Colonic mucosa (tissue), 4 donors: ENCODE data around the gene PARL. TPM values are rescaled to one million over a fixed set of nuclear protein-coding genes. Genes with fewer than 3 reads are reported as not detected.

Source experiments
- DNase-seq: peaks from one replicate; pipeline ENCODE4 v3.0.0-alpha.2; 2020
- H3K27ac ChIP-seq: fragments of 200-600 bp; one replicate; pipeline ENCODE4 v1.8.0; 2021
- H3K27me3 ChIP-seq: fragments of 200-600 bp; one replicate; pipeline ENCODE4 v1.8.0; 2021
- H3K36me3 ChIP-seq: fragments of 200-600 bp; one replicate; pipeline ENCODE4 v1.8.0; 2021
- H3K4me1 ChIP-seq: fragments of 200-600 bp; one replicate; pipeline ENCODE4 v1.8.0; 2021; ENCODE audit warnings: mild to moderate bottlenecking
- H3K4me3 ChIP-seq: fragments of 200-600 bp; one replicate; pipeline ENCODE4 v1.8.0; 2021
- H3K9ac ChIP-seq, 2 donors: one replicate each; pipeline ENCODE4 v1.7.0; 2013; ENCODE audit warnings: control low read depth in 2 of 2, low read depth in 2 of 2, low read length in 2 of 2
- H3K9me3 ChIP-seq: fragments of 200-600 bp; one replicate; pipeline ENCODE4 v1.8.0; 2021
- intact Hi-C: fragments of 100-400 bp; cut with DNase I; formaldehyde crosslinking; loops from one replicate; pipeline ENCODE4 v1.14.1; 2022
- microRNA-seq: library from miRNA; unstranded; fragments of <30 nt; microRNA quantifications from one replicate; pipeline ENCODE4, GENCODE V29; 2019
- total RNA-seq, 2 donors: library from RNA; stranded (reverse); fragmentation: NEBNext Ultra II Directional in 1 of 2; extraction: Animal tissue kit (Norgen Biotek cat#: 25700) in 1 of 2; gene quantifications; one replicate each; pipeline ENCODE4 v1.2.1, GENCODE V29; 2021
- TF ChIP-seq, protein P1 (sequence below): fragments of 200-600 bp; IDR thresholded peaks from one replicate; pipeline ENCODE4 v1.8.0; 2022; ENCODE audit warnings: antibody characterized with exemption, mild to moderate bottlenecking
- donor health status: healthy.
- donor health status: DM: no; HTN: no; CAD: no.
- donor health status: DM: no; HTN: no; CAD: no.

Gene PARL
- total RNA-seq, 2 donors from 2014 or later, result 64.8 to 67.9 TPM

DNA sequence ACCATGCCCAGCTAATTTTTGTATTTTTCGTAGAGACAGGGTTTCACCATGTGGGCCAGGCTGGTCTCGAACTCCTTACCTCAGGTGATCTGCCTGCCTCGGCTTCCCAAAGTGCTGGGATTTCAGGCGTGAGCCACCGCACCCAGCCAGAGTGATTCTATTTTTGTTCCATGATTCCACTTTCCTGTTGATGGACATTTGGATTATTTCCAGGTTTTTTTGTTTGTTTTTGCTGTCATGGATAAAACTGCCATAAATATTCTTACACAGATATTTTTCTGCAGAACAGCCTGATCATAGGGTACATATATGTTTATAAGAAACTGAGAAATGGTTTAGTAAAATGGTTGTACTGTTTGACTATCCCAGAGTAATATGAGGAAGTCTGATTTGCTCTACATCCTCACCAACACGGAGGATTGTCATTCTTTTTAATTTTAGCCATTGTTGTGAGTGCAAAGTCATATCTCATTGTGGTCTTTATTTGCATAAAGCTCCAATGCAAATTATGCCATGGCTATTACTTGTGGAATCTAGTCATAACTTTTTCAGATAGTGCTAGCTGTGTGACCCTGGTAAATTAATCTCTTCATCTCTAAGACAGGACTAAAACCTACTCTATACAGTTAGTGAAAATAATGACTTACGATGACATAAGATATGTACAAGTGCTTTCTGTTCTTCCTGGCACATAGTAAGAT lies 102.0 kb downstream of the PARL start:
- Histone ChIP-seq H3K4me3 (no peak overlapping the region), H3K27ac (no peak overlapping the region), H3K36me3 (no peaks in the 10 kb centered on the region), H3K9me3 (no peaks in the 10 kb centered on the region), H3K9ac (no peak overlapping the region), H3K4me1 (no peaks in the 10 kb centered on the region), H3K27me3 (no peaks in the 10 kb centered on the region)
- intact Hi-C loops, result no loop called here
- TF ChIP-seq, protein P1, sequence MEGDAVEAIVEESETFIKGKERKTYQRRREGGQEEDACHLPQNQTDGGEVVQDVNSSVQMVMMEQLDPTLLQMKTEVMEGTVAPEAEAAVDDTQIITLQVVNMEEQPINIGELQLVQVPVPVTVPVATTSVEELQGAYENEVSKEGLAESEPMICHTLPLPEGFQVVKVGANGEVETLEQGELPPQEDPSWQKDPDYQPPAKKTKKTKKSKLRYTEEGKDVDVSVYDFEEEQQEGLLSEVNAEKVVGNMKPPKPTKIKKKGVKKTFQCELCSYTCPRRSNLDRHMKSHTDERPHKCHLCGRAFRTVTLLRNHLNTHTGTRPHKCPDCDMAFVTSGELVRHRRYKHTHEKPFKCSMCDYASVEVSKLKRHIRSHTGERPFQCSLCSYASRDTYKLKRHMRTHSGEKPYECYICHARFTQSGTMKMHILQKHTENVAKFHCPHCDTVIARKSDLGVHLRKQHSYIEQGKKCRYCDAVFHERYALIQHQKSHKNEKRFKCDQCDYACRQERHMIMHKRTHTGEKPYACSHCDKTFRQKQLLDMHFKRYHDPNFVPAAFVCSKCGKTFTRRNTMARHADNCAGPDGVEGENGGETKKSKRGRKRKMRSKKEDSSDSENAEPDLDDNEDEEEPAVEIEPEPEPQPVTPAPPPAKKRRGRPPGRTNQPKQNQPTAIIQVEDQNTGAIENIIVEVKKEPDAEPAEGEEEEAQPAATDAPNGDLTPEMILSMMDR, result no peak
- no peak for DNase-seq

DNA sequence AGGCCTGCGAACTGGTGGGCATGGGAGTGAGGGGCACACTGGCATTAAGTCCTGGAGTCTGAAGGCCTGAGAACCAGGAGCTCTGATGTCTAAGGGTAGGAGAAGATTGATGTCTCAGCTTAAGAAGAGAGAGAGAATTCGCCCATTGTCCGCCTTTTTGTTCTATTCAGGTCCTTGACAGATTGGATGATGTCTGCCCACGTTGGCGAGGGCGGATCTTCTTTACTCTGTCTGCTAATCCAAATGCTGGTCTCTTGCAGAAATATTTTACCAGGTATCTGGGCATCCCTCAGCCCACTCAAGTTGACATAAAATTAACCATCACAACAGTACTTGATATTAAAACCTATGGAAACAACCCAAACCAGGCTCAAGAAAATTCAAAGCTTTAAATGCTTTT lies 103.4 kb downstream of the PARL start:
- no peaks in the 10 kb centered on the region for H3K9me3 ChIP-seq
- no peak for DNase-seq
- TF ChIP-seq, protein P1, result no peak
- intact Hi-C loops, result no loop called here
- H3K4me1 ChIP-seq, result no peaks in the 10 kb centered on the region
- H3K27ac ChIP-seq, result no peak overlapping the region
- no peak overlapping the region for H3K9ac ChIP-seq
- H3K4me3 ChIP-seq, result no peak overlapping the region
- H3K27me3 ChIP-seq, result no peaks in the 10 kb centered on the region
- H3K36me3 ChIP-seq, result no peaks in the 10 kb centered on the region

DNA sequence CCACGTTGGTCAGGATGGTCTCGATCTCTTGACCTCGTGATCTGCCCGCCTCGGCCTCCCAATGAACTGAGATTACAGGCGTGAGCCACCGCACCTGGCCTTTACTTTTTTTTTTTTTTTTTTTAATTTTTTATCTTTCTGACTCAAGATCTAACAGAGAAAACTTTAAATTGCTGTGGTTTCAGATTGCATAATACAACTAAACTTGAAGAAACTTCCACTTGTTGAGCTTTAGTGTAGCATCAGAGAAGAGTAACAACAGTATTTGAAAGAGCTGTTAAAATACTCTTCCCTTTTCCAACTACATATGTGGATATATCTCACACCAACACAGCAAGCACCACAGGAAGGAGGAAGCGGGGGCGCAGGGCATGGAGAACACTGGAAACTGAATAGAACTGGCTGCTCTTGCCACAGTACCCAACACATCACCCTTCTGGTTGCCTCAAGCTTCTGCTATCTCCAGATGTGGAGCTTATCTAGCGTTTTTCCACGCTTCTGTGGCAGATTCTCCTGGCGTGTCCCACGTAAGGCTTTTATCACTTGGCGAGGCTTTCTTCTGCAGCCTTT lies 104.7 kb downstream of the PARL start:
- H3K4me3 ChIP-seq, result no peak overlapping the region
- no peak overlapping the region for H3K27ac ChIP-seq
- no peaks in the 10 kb centered on the region for H3K9me3 ChIP-seq
- DNase-seq, result no peak
- TF ChIP-seq, protein P1, result no peak
- no peak overlapping the region for H3K9ac ChIP-seq
- H3K4me1 ChIP-seq, result no peaks in the 10 kb centered on the region
- intact Hi-C loops, result no loop called here
- H3K27me3 ChIP-seq, result no peaks in the 10 kb centered on the region
- H3K36me3 ChIP-seq, result no peaks in the 10 kb centered on the region

Small RNA genes lying within 50 kb of the gene (microRNA-seq; reads per million reads assigned to microRNA genes)
- gene MIR4448, result not detected

Other genes starting within 250 kb of the PARL start
- 10 to 100 TPM; 25.1 to 64.2 TPM for gene KLHL24, start 249.3 kb downstream of the PARL start, total RNA-seq
- gene YEATS2, start 187.1 kb downstream of the PARL start, total RNA-seq, result 10 to 100 TPM; 17.3 to 25.2 TPM
- gene MAP6D1, start 59.3 kb downstream of the PARL start, total RNA-seq, result under 1 TPM in 1 of 2 donors, not detected in 1; 0.98 TPM
- gene ABCC5, start 133.0 kb upstream of the PARL start, total RNA-seq, result 10 to 100 TPM; 15.1 to 16.6 TPM
- not detected for gene HTR3D, start 146.9 kb upstream of the PARL start, total RNA-seq
- gene HTR3C, start 168.2 kb upstream of the PARL start, total RNA-seq, result not detected
- under 1 TPM; 0.13 to 0.52 TPM for gene HTR3E, start 212.2 kb upstream of the PARL start, total RNA-seq